Fibroblast of pulmonary artery (primary cell): ENCODE data around the gene MTCL1.

Source experiments
- DNase-seq: peaks from one replicate; pipeline ENCODE4 v3.0.0-alpha.2; 2010; ENCODE audit warnings: low read depth
- H3K4me3 ChIP-seq: replicated peaks from 2 replicates; pipeline ENCODE4 v1.5.1; 2011; ENCODE audit warnings: low read depth, mild to moderate bottlenecking, control low read depth, low read length, moderate library complexity
- TF ChIP-seq, protein P1 (sequence below): IDR thresholded peaks from 2 replicates; pipeline ENCODE4 v1.5.1; 2011; ENCODE audit warnings: mild to moderate bottlenecking, control low read depth, low read length, inconsistent platforms; ENCODE audit errors: missing control alignments

MTCL1 gene

DNA sequence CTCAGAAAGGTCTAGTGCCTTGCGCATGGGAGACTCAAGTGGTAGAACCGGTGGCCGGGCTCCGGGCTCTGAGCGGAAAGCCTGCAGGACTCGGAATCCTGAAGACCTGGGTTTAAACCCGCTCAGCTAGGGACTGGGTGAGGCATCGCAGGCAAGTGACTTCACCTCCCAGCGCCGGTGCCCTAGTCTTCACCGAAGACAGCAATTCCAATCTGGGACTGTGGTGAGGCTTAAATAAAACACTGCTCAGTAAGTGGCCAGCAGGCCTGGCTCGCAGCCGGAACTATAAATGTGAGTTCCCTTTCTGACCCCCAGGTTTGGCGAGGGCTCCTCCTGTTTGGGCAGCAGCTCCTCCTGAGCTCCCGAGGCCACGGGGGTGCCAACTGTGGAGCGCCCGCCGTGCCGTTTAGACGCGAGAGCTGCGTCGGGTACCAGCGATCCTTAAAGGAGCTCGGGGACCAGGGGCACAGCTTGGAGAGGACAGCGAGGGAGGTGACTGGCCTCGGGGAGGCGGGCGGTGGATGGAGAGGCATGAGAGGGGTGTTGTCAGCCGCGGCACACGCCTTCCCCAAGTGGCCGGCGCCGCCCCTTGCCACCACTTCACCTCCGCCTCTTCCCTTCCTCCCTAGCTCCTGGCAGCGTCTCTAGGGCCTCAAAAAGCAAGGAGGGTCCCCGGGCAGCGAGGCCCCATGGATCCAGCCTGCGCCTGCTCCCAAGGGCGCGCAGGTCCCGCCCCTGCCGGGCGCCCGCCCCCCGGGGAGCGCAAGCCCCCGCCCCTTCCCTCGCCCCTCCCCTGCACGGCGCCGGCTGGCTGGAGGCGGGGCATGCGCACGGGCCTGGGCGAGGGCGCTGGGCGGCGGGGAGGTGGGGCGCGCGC, 757 bp upstream of the MTCL1 start:
- TF ChIP-seq, protein P1, sequence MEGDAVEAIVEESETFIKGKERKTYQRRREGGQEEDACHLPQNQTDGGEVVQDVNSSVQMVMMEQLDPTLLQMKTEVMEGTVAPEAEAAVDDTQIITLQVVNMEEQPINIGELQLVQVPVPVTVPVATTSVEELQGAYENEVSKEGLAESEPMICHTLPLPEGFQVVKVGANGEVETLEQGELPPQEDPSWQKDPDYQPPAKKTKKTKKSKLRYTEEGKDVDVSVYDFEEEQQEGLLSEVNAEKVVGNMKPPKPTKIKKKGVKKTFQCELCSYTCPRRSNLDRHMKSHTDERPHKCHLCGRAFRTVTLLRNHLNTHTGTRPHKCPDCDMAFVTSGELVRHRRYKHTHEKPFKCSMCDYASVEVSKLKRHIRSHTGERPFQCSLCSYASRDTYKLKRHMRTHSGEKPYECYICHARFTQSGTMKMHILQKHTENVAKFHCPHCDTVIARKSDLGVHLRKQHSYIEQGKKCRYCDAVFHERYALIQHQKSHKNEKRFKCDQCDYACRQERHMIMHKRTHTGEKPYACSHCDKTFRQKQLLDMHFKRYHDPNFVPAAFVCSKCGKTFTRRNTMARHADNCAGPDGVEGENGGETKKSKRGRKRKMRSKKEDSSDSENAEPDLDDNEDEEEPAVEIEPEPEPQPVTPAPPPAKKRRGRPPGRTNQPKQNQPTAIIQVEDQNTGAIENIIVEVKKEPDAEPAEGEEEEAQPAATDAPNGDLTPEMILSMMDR: no peak
- DNase-seq: peak; percentile 91
- H3K4me3 ChIP-seq: peak overlapping the region; percentile 53

DNA sequence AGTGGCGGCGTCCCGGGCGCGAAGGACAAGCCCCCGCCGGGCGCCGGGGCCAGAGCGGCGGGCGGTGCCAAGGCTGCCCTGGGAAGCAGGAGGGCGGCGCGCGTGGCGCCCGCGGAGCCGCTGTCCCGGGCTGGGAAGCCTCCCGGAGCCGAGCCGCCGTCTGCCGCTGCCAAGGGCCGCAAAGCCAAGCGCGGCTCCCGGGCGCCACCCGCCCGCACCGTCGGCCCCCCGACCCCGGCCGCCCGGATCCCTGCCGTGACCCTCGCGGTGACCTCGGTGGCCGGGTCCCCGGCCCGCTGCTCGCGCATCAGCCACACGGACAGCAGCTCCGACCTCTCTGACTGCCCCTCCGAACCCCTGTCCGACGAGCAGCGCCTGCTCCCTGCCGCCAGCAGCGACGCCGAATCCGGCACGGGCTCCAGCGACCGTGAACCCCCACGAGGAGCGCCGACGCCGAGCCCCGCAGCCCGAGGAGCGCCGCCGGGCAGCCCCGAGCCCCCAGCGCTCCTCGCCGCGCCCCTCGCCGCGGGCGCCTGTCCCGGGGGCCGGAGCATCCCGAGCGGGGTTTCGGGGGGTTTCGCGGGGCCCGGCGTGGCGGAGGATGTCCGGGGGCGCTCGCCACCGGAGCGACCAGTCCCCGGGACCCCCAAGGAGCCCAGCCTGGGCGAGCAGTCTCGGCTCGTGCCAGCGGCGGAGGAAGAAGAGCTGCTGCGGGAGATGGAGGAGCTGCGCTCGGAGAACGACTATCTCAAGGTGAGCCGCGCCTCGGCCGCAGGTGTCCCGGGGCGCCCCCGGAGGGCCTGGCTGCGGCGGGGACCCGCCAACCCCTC, 820 bp downstream of the MTCL1 start:
- H3K4me3 ChIP-seq: peak overlapping the region; percentile 74
- no peak for DNase-seq
- TF ChIP-seq, protein P1: no peak

DNA sequence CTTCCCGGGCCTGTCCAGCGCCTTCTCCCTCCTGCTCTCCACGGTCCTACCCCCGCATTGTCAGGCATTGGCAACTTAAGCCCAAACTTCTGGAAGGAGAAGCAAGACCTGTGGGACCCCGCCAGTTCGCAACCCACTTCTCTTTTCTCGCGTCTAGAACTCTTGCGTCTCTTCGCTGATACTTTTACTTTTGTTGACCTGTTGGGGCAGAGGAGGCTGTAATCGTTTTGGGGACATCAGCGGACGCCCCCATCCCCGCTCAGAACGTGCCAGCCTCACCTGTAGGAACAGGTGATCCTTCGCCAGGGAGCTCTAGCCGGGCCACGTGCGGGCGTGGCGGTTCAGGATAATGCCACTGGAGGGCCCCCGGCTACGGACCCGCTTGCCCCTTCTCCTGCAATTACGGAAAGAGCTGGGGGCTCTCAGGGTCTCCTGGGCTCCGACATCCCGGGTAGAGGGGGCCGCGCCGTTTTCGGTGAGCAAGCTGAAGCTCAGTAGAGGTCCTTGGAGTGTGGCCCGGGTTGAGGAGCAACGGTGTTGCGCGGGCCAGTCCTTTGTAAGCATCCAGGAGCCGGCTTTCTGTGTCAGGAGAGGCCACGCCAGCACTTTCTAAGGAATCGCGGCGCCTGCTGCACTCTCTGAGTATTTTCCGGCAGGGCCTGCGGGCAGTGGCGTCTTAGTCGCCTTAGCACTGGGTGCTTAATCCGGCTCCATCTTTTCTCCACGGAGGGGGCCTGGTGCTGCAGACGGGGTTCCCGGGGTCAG, 1.6 kb downstream of the MTCL1 start:
- peak; percentile 75 for DNase-seq
- H3K4me3 ChIP-seq: peak overlapping the region; percentile 74
- TF ChIP-seq, protein P1: no peak

DNA sequence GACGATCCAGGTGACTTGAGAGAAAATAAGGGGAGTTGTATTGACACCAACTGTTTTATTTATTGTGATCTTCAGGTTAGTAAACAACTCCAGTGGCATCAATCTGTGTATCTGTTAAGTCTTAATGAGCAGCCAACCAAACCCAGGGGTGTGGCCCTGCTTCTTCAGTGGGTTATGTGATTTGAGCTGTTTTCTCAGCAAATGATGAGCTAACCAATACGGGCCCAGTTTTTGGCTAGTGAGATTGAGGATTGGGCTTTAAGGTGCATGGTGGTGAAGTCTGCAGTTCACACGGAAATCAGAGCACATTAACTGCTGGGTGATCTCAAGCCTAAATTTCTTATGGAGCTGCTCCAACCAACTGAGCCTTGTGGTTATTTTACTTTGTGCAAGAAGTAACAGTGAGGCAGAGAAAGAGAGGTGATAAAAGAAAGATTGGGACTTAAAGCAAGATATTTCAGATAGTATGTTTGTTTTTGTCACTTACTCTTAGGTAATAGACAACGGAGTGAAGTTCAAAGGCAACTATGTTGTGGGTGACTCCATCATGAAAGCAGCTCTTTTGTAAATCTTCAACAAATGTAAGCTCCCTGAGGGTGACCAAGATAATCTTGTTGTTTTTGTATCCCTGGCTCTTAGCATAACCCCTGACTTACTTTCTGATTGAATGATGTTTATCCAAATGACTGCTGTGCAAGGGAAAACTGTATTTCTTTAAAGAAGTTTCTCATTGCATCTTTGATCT, 2.4 kb downstream of the MTCL1 start:
- peak; percentile 50 for DNase-seq
- TF ChIP-seq, protein P1: no peak
- H3K4me3 ChIP-seq: peak overlapping the region; percentile 74

DNA sequence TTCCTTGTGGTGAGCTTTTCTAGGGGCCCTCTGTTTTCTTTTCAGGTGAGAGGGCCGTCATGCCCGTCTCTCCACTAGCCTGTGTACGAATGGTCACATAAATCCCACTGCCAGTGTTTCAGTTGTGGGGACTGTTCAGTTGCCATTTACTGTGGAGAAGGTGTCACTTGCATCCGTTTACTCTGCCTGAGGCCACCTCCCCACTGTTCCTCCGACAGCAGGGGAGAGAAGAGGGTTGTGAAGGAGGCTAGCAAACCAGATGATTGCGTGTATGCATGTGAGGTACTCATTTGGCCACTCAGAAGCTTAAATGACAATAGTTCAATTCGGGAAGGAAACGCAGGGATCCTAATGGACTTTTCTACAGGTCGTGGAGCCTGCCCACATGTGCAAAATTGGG, 3.3 kb downstream of the MTCL1 start:
- TF ChIP-seq, protein P1: no peak
- no peak overlapping the region for H3K4me3 ChIP-seq
- no peak for DNase-seq
